DND-41 (cell line): ENCODE measurements around the gene CTIF.

Experiments used
- CTCF ChIP-seq: IDR thresholded peaks from 2 replicates; pipeline ENCODE4 v1.5.1; 2012; ENCODE audit warnings: borderline replicate concordance, low read length, moderate library complexity, mild to moderate bottlenecking; ENCODE audit not compliant: poor library complexity, severe bottlenecking; ENCODE audit errors: extremely low read depth
- EZH2 ChIP-seq: IDR thresholded peaks from 3 replicates; pipeline ENCODE4 v1.6.1; 2012; ENCODE audit warnings: borderline replicate concordance, low read depth, mild to moderate bottlenecking, moderate library complexity, low read length, inconsistent platforms; ENCODE audit not compliant: severe bottlenecking

- no peak for TF ChIP-seq CTCF
- TF ChIP-seq EZH2: no peak
Measured at GRCh38 chr18:48551100-48551499, 12.3 kb downstream of the CTIF start.
